Measurements from ENCODE around the gene PLEKHA6.
"Not testable (repeated sequence)": the region's sequence is repeated elsewhere in the genome, so short reads cannot be mapped to it uniquely, and the experiment has no call there.

The PLEKHA6 gene

DNA sequence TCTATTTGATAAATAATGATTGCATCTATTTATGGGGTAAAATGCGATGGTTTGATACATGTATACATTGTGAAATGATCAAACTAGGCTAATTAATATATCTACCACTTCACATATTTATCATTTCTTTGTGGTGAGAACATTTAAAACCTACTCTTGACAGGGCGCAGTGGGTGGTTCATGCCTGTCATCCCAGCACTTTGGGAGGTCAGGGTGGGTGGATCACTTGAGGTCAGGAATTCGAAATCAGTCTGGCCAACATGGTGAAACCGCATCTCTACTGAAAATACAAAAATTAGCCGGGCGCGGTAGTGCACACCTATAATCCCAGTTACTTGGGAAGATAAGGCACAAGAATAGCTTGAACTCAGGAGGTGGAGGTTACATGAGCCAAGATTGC is 25.3 kb downstream of the PLEKHA6 start:
- no peak for DNase-seq

DNA sequence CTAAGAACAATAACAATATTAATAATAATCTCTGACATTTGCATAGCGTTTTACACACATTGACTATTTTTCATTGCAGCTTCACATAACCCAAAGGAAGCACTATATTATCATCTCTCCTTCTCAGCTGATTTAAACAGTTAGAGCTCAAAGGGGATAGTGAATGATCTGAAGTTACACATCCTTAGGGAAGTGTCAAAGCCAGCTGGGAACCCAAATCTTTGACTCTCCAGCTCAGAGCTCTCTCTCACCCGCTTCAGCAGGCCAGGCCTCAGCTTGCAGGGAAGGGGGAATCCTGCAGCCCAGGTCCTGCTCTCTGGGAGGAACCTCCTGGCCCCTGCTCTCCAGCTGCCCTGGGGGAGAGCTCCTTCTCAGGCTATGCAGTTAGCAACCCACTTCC is 26.3 kb downstream of the PLEKHA6 start:
- no peak for DNase-seq

GRCh38 chr1:204331847-204332487 is 27.8 kb downstream of the PLEKHA6 start:
- no peak for DNase-seq

DNA sequence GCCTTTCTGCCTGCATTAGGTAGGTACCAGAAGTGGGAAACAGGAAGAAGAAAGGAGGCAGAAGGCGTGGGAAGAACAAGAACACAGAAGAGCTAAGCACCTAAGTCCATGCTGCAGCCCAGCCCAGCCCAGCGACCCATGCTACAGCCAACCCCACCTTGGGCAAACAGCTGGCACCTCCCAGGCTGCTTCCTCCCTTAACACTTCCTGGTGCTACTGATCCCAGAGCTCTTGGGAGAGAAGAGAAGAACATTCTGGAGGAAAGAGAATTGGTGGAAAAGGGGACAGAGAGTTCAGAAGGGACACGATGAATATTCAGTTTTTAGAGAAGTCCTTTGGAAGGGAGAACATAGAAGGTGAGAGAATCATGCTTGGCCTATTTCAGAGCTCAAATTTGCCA is 28.5 kb downstream of the PLEKHA6 start:
- DNase-seq = no peak

GRCh38 chr1:204327870-204328269 is 31.9 kb downstream of the PLEKHA6 start:
- DNase-seq = not testable (repeated sequence)

DNA sequence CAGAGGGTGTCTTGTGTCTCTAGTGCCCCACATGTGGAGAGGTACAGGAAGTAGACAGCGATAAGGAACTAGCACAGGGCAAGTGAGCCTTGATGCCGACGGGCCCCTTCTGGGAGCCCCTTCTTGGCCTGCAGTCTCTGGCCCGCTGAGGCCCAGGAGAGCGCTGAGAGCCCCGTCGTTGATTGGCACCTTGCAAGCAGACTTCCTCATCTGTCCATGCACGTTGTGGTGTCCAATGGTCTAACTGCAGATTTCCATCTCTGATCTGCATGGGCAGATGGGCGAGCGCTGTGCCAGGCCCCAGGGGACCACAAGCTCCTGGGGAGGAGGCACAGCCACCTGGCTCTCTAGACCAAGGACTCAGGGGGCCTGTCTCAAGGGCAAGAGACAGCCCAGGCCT is 32.4 kb downstream of the PLEKHA6 start:
- DNase-seq = no peak

GRCh38 chr1:204326771-204327300 is 32.9 kb downstream of the PLEKHA6 start:
- no peak for DNase-seq

DNA sequence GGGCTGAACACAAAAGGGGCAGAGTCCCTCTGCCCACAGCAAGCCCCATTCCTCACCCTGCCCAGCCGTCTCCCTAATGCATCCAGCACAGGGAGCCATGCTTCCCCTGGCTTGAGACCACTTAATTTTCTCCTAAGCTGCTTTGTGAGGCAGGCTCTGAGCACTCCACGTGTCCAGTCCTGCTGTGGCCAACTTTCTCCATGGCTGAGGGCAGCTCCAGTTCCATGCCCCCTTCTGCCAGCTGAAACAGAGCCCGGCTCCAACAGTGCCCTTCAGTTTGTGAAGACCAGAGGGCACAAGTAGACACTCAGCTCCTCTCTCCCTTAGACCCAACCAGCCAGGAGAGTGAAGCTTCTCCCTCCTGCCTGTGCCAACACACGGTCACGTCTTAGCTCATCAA is 33.8 kb downstream of the PLEKHA6 start:
- DNase-seq = no peak

DNA sequence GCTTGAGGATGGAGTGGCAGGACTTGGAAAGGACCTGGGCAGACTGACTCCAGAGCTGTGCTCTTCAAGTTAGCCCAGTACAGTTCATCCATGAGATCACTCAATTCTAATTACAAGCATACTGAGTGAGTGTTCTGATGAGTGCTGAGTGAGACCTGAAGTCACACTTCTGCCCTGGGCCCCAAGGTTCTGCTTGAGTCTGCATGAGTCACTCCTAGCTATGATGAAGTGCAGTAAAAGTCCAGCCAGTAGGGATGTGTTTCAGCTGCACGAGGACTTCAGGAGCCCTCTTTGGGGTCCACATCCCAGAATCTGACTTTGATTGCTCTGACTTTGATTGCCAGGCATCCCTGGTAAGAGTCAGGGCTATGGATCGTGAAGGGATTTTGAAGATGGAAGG is 35.8 kb downstream of the PLEKHA6 start:
- DNase-seq = peak; percentile 52

DNA sequence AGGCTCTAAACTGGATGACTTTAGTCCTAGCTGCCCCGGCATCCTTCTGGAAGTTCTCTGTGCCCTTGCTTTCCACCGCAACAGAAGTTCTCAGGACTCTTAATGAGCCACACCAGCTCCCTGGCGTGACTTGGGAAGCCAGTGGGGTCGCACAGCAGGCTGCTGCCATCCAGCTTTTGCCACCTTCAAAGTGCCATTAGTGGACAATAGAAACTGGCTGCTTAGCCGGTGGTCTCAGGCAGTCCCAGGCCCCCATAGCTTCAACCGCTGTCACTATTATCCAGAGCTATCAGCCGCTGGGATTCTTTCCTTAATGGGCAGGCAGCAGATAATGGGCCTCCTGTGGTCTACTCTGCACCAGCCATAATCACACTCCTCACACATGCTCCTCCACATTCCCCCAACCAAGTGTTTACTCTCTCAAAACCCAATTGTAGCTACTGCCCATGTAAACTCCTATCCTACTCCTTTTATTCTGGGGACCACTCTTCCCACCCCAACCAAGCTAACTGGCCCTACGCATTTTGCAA is 37.3 kb downstream of the PLEKHA6 start:
- no peak for DNase-seq

- no peak for DNase-seq
Observed at GRCh38 chr1:204321665-204322064, 38.1 kb downstream of the PLEKHA6 start.

GRCh38 chr1:204321051-204321450 is 38.7 kb downstream of the PLEKHA6 start:
- no peak for DNase-seq

DNA sequence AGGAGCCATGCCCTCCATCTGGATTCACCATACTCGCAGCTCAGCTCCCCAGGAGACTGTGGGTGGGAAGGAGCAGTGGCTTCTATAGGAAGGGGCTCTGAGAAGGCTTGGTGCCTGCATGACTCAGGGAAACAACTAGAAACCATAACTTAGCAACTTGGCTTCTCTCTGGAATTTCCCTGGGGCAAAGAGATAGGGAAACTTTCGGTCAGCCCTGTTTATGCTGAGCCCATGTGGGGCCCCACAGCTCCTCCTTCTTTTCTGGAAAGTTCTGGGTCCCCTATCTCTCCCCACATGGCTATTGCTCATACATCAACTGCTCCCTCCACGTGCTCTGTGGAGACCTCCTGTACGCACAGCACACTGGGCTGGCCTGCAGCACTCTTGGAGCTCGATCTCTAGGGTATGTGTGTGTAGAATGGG is 39.3 kb downstream of the PLEKHA6 start:
- peak; percentile 73 for DNase-seq

DNA sequence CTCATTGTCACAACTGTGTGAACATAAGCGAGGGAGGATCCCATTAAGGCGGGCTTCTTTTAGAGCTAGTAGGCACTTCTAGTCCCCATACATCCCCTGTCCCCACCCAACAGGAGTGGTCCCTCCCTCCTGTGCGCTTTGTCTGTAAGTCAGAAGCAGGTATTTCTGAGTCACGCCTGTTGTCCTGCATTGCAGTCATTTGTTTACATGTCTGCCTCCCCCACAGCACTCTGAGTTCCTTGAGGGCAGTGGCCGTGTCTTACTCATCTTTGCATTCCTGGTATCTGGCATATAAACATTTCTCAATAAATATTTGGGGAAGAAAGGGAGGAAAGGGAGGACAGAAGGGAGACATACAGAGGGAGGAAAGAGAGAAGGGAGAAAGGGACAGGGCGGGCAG is 40.3 kb downstream of the PLEKHA6 start:
- DNase-seq = peak; percentile 81

DNA sequence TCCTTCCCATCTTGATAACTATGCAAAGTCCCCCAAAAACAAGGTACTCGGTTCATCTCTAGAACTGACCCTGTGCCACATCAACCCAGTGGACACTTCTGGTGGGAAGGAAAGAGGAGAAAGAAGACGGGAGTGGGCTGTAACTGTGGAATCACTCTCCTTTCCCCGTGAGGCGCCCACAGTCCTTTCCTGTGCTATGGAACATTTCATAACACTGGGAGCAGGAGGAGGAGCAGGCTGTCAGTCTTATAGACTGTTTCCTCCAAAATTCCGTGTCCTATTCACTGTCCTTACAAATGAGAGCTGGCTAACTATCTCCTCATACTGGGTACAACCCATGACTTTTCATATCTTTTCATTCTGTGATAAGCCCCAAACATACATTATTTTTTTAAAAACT is 40.7 kb downstream of the PLEKHA6 start:
- no peak for DNase-seq

GRCh38 chr1:204318324-204318723 is 41.4 kb downstream of the PLEKHA6 start:
- no peak for DNase-seq

GRCh38 chr1:204317170-204317569 is 42.6 kb downstream of the PLEKHA6 start:
- DNase-seq = no peak

DNA sequence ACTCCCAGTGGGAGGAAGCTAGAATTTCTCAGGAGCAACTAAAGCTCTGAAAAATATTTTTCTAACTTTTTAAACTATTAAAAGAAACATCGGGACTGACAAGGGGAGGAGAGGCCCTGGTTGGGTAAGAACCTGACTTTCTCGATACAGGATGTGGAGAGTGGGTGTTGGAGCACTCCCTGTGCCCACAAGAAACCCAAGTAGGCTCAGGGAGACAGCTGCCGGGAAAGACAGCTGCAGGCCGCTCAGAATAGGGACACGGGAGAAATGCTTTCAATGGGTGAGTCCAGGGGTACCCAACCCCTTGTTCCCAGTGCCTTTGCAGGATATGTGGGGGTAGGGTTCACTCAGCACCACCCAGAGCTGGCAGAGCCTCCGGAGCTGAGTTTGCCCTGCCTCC is 43.6 kb downstream of the PLEKHA6 start:
- DNase-seq = no peak

DNA sequence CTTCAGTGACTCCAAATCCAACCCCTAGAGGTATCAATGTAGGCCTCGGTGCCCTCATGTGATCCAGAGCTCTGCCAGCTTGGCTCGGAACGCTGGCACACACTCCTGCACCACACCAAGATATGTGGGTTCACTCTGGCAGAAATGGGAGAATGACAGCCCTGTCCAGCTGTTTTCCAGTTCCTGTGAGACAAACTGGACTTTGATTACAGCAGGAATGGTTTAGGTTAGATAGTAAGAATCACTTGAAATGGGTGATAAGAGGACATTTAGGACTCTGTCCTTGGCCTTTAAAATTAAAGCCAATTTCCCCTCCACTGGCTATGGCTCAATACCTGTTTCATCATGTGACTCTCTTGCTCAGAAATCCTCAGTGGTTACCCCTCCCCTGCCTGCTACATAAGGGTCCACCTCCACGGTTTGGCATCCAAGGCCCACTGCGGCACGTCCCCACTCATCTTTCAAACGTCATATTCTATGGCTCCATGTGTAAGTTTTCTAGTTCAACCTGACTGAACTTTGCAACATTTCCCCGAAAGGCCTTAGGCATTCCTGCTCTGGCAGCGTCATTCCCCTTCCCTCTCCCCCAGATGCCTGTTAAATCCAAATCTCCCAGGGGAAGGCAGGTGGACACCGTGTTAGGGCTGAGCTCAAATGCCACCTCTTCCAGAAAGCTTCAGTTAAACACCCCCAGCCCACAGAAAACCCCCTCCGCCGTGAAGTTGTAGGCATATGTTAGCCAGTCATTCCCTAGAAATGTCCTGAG is 44.7 kb downstream of the PLEKHA6 start:
- no peak for DNase-seq

DNA sequence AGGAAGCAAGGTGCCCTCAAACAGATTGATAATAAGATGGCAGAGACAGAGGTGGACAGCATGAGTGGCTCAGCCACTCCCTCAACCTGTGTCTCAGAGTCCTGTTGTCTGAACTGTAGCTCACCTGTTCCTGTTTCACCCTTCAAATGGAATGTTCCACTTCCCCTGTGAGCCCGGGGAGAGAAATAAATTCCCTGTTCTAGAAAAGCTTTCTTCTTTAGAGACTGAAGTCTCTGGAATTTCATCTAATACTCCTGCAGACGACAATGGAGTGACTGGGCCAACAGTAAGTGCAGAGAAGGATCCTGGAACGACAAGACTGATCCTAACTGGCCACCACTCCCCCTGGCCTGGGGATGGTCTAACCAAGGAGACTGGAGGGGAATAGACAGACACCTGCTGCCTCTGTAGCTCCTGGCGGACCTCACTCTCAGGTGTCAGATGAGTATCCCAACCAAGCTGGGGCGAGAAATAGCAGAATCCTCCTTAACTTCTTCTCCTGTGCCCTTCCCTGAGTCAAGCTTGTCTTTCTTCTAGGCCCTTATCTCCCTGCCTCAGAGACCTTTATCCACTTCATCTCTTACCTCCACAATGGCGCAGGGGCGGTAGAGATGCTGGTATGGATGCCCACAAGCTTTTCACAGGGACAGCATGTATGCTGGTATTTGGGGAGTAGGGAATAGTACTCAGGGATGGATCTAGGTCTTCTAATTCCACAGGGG is 45.4 kb downstream of the PLEKHA6 start:
- no peak for DNase-seq

- DNase-seq = no peak
Observed at GRCh38 chr1:204313675-204314074, 46.1 kb downstream of the PLEKHA6 start.

GRCh38 chr1:204310970-204311369 is 48.8 kb downstream of the PLEKHA6 start:
- DNase-seq = not testable (repeated sequence)

GRCh38 chr1:204308023-204308628 is 51.6 kb downstream of the PLEKHA6 start:
- DNase-seq = no peak

Measured in fibroblast of skin of back (primary cell).